HG03196 (cell line): ENCODE measurements around the gene EGLN3.
"Not testable (repeated sequence)": the region's sequence is repeated elsewhere in the genome, so short reads cannot be mapped to it uniquely, and the experiment has no call there.

ENCODE experiments used
- ATAC-seq: cut with Tn5 transposase; IDR thresholded peaks from one replicate; pipeline ENCODE4 v1.9.1; 2021; ENCODE audit not compliant: unreplicated experiment

Gene EGLN3

DNA sequence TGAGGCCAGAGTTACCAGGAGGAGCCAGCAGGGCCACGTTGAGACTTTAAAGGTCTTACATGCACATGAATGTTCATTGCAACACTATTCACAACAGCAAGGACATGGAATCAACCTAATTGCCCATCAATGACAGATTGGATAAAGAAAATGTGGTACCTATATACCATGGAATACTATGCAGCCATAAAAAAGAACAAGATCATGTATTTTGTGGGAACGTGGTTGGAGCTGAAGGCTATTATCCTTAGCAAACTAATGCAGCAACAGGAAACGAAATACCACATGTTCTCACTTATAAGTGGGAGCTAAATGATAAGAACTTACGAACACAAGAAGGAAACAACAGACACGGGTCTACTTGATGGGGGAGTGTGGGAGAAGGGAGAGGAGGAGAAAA, 11.6 kb upstream of the EGLN3 start:
- not testable (repeated sequence) for ATAC-seq

DNA sequence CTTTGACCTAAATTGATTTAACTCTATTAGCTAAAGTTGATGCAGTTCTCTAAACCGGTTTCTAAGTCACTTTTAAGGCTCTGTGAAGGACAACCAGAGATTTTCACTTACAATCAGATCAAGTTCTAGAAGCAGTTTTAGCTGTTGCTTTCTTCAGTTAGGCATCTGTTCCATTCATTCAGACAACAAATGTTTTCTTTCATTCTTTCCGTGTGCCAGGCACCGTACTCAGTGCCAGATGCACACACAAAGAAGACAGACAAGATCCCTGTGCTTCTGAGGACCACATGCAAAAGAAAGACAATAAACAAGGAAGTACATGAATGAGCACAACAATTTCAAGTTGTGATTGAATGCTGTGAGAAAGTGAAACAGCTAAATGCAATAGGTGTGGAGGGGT, 11.1 kb upstream of the EGLN3 start:
- no peak for ATAC-seq

GRCh38 chr14:33959692-33960151, 8.8 kb upstream of the EGLN3 start:
- ATAC-seq: no peak

DNA sequence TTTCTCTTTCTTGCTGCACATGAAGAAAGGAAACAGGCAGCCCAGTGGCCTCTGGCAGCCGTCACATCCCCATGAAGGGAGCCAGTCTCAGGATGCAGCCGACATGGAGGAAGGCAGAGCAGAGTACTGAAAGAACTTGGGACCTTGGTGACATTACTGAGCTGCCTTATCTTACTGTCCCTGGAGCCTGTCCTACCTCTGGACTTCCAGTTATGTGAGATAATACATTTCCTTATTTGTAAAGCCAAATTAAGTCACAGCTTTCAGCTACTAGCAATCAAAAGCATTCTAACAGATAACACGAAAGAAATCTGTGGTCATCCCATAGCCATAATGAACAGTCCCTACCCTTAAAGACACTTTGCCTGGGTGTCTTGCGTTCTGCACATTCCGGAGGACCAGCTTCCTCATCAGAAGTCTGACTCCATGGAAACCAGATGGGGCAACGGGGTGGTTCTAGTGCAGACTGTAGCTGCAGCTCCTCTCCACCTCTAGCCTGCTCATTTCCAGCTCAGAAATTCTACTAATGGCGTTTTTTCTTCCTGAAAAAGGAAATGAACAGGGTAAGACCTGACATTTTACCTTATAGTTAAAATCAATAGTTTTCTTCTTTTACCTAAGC, 7.8 kb upstream of the EGLN3 start:
- no peak for ATAC-seq

GRCh38 chr14:33957993-33958392, 7.1 kb upstream of the EGLN3 start:
- ATAC-seq: no peak

DNA sequence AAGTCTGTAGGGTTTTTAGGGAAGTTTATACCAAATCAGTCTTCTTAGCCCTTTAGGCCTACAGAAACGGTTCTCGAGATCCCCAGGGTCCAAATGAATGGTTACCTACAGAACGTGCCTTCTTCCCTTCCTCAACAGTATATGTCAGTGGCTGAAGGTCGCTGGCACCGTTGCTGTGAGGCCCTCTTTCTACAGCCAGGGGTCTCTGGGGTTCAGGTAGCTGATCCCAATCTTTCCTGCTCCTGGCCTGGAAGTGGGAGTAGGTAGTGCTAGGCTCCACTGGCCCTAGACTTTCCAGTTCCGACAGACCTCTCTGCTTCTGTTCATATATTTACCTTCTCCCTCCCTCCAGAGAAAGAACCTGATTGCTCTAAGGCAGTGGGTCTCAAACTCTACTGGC, 6.4 kb upstream of the EGLN3 start:
- ATAC-seq: no peak

- no peak for ATAC-seq
Observed at GRCh38 chr14:33956640-33957039, 5.8 kb upstream of the EGLN3 start.

DNA sequence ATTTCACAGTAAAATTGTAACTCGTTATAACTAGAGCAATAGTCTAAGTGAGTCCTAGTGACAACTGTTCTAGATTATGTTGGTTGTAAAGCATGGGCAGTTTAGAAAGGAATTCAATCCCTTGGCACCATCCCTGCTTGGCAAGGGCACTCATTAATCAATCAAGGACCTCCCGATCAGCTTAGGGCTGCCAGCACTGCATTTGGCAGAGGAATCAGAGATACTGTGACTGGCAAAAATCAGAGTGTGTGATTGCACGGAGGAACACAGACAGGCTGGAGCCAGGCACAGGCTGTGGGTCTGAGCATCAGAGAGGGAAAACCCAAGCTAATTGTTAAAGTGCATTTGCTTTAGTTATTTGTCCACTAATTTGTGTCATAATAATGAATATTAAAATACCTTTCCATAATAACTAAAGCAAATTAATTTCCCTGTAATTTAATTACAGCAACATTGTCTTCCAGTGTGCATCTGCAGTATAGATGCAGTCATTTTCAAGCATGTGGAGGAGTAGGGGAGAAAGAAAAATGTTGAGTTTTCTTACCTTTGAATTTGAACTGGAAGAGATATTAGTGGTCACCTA, 3.2 kb upstream of the EGLN3 start:
- no peak for ATAC-seq

DNA sequence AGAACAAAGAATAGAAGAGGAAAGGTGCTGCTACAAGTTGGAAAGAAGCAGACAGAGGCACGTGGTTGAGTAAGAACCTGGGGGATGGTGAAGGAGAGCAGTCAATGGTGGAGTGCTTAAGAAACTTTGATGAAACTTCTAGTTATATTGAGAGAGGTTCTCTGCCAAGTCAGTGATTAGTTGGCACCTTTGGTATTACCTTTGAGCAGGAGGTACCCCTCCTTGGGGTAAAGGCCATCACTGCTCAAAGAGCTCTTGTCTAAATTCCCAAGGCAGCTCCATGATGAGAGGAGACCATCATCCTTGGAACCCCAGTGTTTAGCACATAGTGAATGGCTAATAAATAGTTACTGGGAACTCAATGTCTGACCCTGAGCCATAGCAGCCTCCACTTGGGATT, 1.7 kb upstream of the EGLN3 start:
- ATAC-seq: no peak

DNA sequence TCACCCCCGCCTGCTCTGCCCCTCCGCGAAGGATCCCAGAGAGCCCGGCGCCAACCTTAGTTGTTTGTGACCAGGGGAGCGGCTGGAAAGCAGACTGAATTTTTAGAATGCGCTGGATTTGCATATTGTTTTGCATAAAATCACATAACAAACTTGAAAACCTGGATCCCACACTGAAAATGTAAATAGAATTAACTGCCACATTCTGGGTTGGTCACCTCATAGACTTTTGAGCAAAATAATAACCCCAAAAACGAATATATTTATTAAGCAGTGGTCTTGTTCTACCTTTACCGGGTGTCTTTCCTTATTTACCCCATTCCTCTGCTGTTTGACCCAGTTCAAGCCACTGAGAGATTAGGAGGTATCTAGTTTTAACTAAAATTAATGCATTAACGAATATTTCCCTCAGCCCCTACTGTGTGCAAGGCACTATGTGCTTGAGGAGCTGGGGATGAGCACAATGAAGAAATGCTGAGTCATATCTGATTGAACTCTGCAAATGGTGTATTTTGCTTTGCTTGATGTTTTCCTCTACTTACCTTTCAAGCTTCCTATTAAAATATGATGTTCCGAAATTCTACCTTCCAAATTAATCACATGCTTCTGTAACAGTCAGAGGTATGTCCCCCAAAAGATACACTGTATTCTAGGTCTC, 438 bp upstream of the EGLN3 start:
- ATAC-seq: no peak

DNA sequence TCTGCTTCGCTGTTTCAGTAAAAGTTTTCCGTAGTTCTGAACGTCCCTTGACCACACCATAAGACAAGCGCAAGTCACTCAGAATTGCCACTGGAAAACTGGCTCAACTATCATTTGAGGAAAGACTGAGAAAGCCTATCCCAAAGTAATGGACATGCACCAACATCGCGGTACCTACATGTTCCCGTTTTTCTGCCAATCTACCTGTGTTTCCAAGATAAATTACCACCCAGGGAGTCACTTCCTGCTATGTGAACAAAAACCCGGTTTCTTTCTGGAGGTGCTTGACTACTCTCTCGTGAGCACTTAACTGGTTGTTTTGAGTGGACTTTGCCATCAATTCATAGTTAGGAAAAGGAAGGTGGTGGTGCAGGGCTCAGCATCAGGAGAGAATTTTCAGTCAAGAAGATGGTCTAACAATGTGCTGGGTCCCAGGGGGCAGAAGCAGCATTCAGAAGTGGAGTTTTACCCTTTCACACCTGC, 1.4 kb downstream of the EGLN3 start:
- no peak for ATAC-seq

DNA sequence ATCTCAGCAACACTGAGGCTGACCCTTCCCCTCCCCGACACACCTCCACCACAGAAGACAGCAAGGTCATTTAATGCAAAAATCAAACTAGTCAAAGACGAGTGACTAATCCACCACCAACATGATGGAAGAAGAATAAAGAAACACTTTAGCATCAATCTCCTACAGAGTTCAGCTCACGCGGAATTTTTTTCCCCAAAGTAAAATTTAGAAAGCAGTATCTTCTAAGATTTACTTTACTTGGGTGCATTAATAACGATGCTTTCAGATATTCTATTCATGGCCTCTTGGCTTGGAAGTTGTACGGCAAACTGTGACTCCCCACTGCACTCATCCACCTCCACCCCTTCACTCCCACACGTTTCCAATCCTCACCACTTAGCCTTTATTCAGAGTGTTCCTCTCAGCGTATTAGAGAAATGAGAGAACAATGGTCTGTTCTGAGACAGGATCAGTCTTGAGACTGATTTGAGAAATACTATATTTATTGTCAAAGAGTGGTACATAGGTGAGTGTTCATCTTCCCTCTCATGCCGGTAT, 1.9 kb downstream of the EGLN3 start:
- ATAC-seq: no peak

DNA sequence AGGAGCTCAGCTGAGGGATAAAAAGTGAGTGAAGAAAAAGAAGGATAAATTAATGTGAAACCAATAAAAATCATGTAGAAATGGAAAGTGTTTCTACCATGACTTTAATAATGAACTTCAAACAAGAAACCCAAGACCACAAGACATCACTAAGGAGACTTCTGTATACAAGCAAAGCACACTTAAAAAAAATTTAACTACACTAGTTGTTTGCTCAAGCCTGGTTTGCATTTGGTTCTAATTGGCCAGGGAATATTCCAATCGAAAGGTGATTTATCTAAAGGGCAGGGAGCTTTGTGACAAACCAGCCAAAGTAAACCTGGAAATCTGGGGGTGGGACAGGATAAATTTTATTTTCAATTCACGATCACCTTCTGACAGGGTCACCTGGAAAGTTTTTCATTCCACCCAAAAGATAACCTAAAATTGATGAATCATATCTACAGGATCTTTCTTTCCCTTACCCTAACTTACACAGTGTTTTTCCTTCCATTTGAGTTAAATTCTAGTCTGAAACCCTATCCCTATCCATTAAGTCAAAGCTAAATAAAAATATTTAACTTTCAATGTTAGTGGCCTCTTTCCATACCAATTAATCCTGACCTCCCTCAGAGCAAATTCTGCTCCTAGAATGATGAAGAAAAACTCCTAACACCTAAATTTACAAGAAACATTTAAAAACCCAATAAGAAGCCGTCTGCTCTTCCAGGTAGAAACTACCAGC, 2.6 kb downstream of the EGLN3 start:
- ATAC-seq: no peak

- no peak for ATAC-seq
Observed at GRCh38 chr14:33946679-33947476, 4.0 kb downstream of the EGLN3 start.

GRCh38 chr14:33945210-33946088, 5.4 kb downstream of the EGLN3 start:
- ATAC-seq: no peak

GRCh38 chr14:33943096-33943883, 7.6 kb downstream of the EGLN3 start:
- ATAC-seq: no peak

DNA sequence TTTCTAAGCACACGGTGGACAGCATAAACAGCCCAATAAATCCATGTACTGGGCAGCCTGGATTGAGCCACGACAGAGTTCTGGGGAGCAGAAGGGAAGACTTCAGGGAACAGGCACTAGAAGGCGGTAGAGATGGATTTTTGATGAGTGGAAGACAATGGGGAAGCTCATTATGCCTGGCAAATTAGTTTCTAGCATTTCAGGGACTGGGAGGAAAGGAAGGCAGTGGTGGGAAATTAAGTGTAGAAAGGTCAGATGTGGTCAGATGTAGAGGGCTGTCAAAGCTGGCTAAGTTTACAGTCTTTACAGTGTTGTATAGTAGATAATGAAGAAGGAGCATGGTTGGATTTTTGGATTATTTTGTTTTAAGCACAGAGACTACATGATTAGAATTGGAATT, 9.2 kb downstream of the EGLN3 start:
- ATAC-seq: no peak

DNA sequence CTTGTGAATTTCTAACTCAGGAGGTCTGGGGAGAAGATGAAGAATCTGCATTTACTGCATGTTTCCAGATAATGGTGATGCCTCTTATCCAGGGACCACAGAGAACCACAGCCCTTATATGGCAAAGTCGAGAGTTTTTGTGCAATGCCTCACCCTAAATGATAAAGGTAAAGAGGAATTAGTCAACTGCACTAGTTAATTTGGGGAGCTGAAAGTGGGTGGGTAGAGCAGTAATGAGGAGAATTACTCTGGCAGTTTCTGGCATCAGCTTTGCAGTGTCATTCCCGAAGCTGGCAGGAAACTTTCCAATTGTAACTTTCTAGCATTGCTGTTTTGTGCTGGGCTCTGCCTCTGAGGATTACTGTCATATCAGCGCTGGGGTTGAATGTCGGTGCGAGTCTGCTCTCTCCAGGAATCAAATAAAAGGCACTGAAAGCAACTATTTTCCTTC, 10.3 kb downstream of the EGLN3 start:
- ATAC-seq: no peak
